Kidney epithelial cell (primary cell): ENCODE data around the gene ATG2B. TPM values are rescaled to one million over a fixed set of nuclear protein-coding genes. Genes with fewer than 3 reads are reported as not detected.

Experiments used
- DNase-seq: peaks from one replicate; pipeline ENCODE4 v3.0.0-alpha.2; 2010; ENCODE audit warnings: low read depth
- H3K27me3 ChIP-seq: 2 replicates; pipeline ENCODE4 v1.6.0; 2011; ENCODE audit warnings: low read length; ENCODE audit not compliant: control insufficient read depth, insufficient read depth
- H3K36me3 ChIP-seq: 2 replicates; pipeline ENCODE4 v1.5.1; 2011; ENCODE audit warnings: low read length; ENCODE audit not compliant: control insufficient read depth, insufficient read depth
- H3K4me3 ChIP-seq: 2 replicates; pipeline ENCODE4 v1.5.1; 2011; ENCODE audit warnings: low read depth, mild to moderate bottlenecking, control low read depth, low read length
- CTCF ChIP-seq: IDR thresholded peaks from 2 replicates; pipeline ENCODE4 v1.5.1; 2011; ENCODE audit warnings: mild to moderate bottlenecking, moderate library complexity, low read length, control low read depth, inconsistent platforms; ENCODE audit not compliant: insufficient read depth, poor library complexity, severe bottlenecking
- total RNA-seq: library from RNA; depleted of rRNA; stranded (reverse); fragments of >200 nt; gene quantifications from 2 replicates; pipeline ENCODE4 v1.2.3, GENCODE V29; 2015

ATG2B gene
- total RNA-seq, 1 donor from 2014 or later, result 12.0 TPM

GRCh38 chr14:96238676-96239265 is 124.4 kb downstream of the ATG2B start:
- H3K36me3 ChIP-seq, result no peaks in the 10 kb centered on the region
- H3K4me3 ChIP-seq, result no peak overlapping the region
- DNase-seq, result no peak
- peaks cover 3% of the 10 kb centered on the region for H3K27me3 ChIP-seq
- TF ChIP-seq CTCF, result no peak

- no peak for TF ChIP-seq CTCF
- H3K4me3 ChIP-seq, result no peak overlapping the region
- no peak for DNase-seq
- H3K36me3 ChIP-seq, result no peaks in the 10 kb centered on the region
- peaks cover 3% of the 10 kb centered on the region for H3K27me3 ChIP-seq
These were observed 125.5 kb downstream of the ATG2B start for GRCh38 chr14:96237641-96238040.

GRCh38 chr14:96235426-96235825 is 127.7 kb downstream of the ATG2B start:
- H3K27me3 ChIP-seq, result no peaks in the 10 kb centered on the region
- no peaks in the 10 kb centered on the region for H3K36me3 ChIP-seq
- DNase-seq, result no peak
- H3K4me3 ChIP-seq, result no peak overlapping the region
- no peak for TF ChIP-seq CTCF

GRCh38 chr14:96233661-96234060 is 129.5 kb downstream of the ATG2B start:
- DNase-seq, result no peak
- Histone ChIP-seq H3K4me3 (no peak overlapping the region), H3K27me3 (no peaks in the 10 kb centered on the region), H3K36me3 (no peaks in the 10 kb centered on the region)
- TF ChIP-seq CTCF, result no peak

GRCh38 chr14:96232506-96232905 is 130.6 kb downstream of the ATG2B start:
- TF ChIP-seq CTCF, result no peak
- H3K36me3 ChIP-seq, result no peaks in the 10 kb centered on the region
- DNase-seq, result no peak
- no peak overlapping the region for H3K4me3 ChIP-seq
- no peaks in the 10 kb centered on the region for H3K27me3 ChIP-seq

GRCh38 chr14:96231526-96232130 is 131.5 kb downstream of the ATG2B start:
- Histone ChIP-seq H3K4me3 (no peak overlapping the region), H3K27me3 (no peaks in the 10 kb centered on the region), H3K36me3 (no peaks in the 10 kb centered on the region)
- DNase-seq, result no peak
- TF ChIP-seq CTCF, result no peak
